Measurements from ENCODE around the gene NRAS. TPM values are rescaled to one million over a fixed set of nuclear protein-coding genes. Genes with fewer than 3 reads are reported as not detected.

The NRAS gene
- total RNA-seq, 2 donors from 2014 or later = 23.4 to 24.6 TPM

DNA sequence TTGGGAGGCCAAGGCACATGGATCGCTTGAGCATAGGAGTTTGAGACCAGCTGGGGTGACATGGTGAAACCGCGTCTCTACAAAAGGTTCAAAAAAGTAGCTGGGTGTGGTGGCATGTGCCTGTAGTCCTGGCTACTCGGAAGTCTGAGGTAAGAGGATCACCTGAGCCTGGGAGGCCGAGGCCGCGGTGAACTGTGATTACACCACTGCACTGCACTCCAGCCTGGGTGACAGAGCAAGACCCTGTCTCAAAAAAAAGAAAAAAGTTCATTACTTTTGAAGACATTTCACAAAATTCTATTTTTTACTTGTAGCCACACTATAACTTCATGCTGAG is 44.7 kb downstream of the NRAS start:
- no peak for DNase-seq (ENCODE audit: low spot score)
- TF ChIP-seq, protein P1, sequence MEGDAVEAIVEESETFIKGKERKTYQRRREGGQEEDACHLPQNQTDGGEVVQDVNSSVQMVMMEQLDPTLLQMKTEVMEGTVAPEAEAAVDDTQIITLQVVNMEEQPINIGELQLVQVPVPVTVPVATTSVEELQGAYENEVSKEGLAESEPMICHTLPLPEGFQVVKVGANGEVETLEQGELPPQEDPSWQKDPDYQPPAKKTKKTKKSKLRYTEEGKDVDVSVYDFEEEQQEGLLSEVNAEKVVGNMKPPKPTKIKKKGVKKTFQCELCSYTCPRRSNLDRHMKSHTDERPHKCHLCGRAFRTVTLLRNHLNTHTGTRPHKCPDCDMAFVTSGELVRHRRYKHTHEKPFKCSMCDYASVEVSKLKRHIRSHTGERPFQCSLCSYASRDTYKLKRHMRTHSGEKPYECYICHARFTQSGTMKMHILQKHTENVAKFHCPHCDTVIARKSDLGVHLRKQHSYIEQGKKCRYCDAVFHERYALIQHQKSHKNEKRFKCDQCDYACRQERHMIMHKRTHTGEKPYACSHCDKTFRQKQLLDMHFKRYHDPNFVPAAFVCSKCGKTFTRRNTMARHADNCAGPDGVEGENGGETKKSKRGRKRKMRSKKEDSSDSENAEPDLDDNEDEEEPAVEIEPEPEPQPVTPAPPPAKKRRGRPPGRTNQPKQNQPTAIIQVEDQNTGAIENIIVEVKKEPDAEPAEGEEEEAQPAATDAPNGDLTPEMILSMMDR (IDR thresholded peaks at IDR 0.05) = no peak
- TF ChIP-seq POLR2A (IDR thresholded peaks at IDR 0.05) (no peak), POLR2AphosphoS5 (IDR thresholded peaks at IDR 0.05) (no peak)
- Histone ChIP-seq H3K36me3 (no peaks in the 10 kb centered on the region), H3K9me3 (no peaks in the 10 kb centered on the region), H3K27ac (no peak overlapping the region), H3K4me1 (replicated peaks) (no peaks in the 10 kb centered on the region), H3K27me3 (replicated peaks; ENCODE audit: insufficient read depth) (no peaks in the 10 kb centered on the region), H3K4me3 (no peak overlapping the region)
- intact Hi-C loops (cut with DNase I) = loop anchor here (5.0 kb wide), 1 partner anchor 325 kb away; no protein-coding TSS in a partner anchor
- WGBS = 75% methylated on average over 7 of the region's 7 CpGs

DNA sequence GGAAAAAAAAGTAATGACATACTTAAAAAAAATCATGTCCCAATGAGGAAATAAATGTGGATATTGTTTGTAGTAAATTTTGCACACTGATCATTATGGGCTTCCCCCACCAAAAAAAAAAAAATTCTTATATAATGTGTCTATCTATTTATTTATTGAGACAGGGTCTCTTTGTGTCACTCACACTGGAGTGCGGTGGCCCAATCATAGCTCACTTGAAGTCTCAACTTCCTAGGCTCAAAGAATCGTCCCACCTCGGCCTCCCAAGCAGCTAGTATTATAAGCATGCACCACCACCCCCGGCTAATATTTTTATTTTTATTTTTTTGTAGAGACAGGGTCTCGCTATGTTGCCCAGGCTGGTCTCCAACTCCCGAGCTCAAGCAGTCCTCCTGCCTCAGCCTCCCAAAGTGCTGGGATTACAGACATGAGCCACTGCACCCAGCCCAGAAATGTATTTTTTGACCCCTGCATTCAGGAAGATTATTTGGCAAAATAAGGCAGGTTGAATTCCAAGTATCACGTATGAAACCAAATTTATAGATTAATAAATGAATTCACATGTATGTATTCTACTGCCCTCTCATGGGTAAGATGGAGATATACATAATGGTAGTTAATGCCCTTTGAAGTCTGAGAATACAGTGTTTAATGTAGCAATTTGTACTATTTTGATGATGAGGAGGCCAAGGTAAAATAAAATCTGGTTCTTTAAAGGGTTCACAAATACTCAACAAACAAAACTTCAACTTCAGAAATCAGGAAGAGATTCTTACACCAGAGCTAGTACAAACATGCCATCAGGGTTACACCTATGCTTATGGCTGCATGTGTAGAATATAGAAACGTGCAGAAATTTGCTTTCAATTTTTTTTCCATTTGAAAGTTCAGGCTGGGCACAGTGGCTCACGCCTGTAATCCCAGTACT is 45.3 kb downstream of the NRAS start:
- 60% methylated on average over 9 of the region's 9 CpGs for WGBS
- no peaks in the 10 kb centered on the region for H3K27me3 ChIP-seq (replicated peaks; ENCODE audit: insufficient read depth)
- intact Hi-C loops (cut with DNase I) = loop anchor here (5.0 kb wide), 1 partner anchor 324 kb away; no protein-coding TSS in a partner anchor
- H3K9me3 ChIP-seq = no peaks in the 10 kb centered on the region
- TF ChIP-seq, protein P1 (IDR thresholded peaks at IDR 0.05) = peak in 3 of 4 experiments; percentile 26 to 67 (median 56)
- no peak for TF ChIP-seq POLR2AphosphoS5 (IDR thresholded peaks at IDR 0.05)
- no peak overlapping the region for H3K27ac ChIP-seq
- no peaks in the 10 kb centered on the region for H3K4me1 ChIP-seq (replicated peaks)
- no peaks in the 10 kb centered on the region for H3K36me3 ChIP-seq
- no peak overlapping the region for H3K4me3 ChIP-seq
- no peak for DNase-seq (ENCODE audit: low spot score)

DNA sequence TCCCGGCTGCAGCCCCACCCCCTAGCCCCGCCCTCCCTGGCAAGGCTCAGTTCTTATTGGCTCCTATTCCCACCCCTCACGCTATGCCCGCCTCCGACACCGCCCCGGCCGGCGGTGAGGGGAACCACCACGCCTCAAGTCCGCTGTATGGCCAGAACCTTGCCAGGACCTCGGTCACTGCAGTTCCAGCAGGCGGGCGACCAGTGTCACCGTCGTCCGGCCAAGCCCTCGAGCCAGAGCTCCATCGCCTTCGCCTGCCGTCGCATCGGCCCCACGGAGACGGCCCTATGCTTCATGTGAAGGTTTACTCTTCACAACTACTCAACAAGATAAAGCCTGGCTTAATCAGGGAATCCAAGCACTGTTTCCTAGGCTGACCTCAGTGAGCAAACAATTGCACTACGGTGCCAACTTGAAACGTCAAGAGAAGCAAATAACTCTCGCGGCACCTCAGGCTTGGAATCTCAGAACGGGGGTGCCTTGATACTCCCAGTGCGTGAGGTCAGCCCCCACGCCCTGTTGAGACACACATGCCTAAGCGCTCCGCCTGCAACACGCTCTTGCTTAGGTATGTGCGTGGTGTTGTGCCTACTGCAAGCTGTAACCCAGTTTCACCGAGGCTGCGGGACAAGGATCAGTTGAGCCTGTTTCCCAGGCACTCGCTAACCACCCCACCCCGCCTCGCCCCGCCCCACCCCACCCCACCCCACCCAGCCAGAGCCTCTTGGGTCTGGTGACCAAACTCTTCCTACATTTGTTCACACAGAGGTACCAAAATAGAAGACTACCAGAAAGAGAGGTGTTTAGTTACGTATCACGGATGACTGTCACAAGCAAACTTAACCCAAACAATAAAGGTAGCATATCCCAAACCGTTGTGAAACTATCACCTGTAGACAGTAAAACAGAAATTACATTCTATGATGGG is 46.2 kb downstream of the NRAS start:
- TF ChIP-seq, protein P1 (IDR thresholded peaks at IDR 0.05) = peak in 2 of 4 experiments; percentile 50 to 64
- TF ChIP-seq POLR2A (IDR thresholded peaks at IDR 0.05) = peak; percentile 75
- peak; percentile 86 for TF ChIP-seq POLR2AphosphoS5 (IDR thresholded peaks at IDR 0.05)
- intact Hi-C loops (cut with DNase I) = loop anchor here (5.0 kb wide), 1 partner anchor 323 kb away; no protein-coding TSS in a partner anchor
- Histone ChIP-seq H3K4me1 (replicated peaks) (no peaks in the 10 kb centered on the region), H3K27me3 (replicated peaks; ENCODE audit: insufficient read depth) (no peaks in the 10 kb centered on the region), H3K36me3 (no peaks in the 10 kb centered on the region), H3K9me3 (no peaks in the 10 kb centered on the region), H3K27ac (peak overlapping the region; percentile 68 to 82), H3K4me3 (peak overlapping the region; percentile 48 to 74)
- 3% methylated on average over 45 of the region's 45 CpGs for WGBS
- peak; percentile 95 for DNase-seq (ENCODE audit: low spot score)

DNA sequence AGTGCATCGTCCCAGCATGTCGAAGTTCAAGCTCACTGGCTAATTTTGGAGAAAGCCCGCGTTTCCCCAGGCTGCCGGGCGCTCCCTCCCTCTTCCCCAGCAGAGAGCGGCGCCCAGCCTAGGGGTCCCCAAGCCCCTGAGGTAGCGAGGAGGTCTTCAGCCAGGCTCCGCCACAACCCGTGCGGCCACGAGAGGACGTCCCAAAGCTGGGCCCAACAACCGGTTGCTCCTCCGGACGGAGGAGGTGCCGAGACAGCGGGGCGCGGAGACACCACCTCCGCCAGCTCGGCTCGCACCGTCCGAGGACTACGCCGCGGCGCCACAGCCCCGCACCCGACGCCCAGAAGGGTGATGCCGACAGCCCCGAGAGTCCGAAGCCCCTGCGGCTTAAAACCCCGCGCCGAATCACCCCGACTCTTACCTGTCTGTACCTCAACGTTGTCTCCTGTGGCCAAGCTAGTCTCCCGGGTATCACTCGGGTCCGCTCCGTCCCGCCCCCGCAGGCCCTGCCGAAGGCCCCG is 46.9 kb downstream of the NRAS start, which contains the start of gene DENND2C:
Gene DENND2C (minus strand): TSS at position 488 of the 521 bp plus-strand sequence. CDS start 44,065 bp downstream, outside the sequence.
- no peaks in the 10 kb centered on the region for H3K27me3 ChIP-seq (replicated peaks; ENCODE audit: insufficient read depth)
- DNase-seq (ENCODE audit: low spot score) = no peak
- H3K9me3 ChIP-seq = no peaks in the 10 kb centered on the region
- H3K27ac ChIP-seq = peak within 1 kb of the TSS; percentile 68 to 82
- H3K36me3 ChIP-seq = no peaks in the 10 kb centered on the region
- TF ChIP-seq POLR2AphosphoS5 (IDR thresholded peaks at IDR 0.05) (no peak), POLR2A (IDR thresholded peaks at IDR 0.05) (peak; percentile 72)
- TF ChIP-seq, protein P1 (IDR thresholded peaks at IDR 0.05) = no peak
- H3K4me1 ChIP-seq (replicated peaks) = no peaks in the 10 kb centered on the region
- intact Hi-C loops (cut with DNase I) = loop anchor here (5.0 kb wide), 1 partner anchor 322 kb away; no protein-coding TSS in a partner anchor
- peak within 1 kb of the TSS; percentile 48 to 74 for H3K4me3 ChIP-seq
- WGBS = under 1% methylated on average over 45 of the region's 50 CpGs
